DMS153 treated with DMSO at 0.1 percent for 48 hours (cell line): ENCODE data around the gene MYL2.

Source experiments
- DNase-seq: peaks from one replicate; lab custom pipeline; 2025; ENCODE audit not compliant: unreplicated experiment; lab: John Stamatoyannopoulos, UW

The MYL2 gene

GRCh38 chr12:110930348-110931314 lies 10.3 kb upstream of the MYL2 start:
- DNase-seq: no peak

DNA sequence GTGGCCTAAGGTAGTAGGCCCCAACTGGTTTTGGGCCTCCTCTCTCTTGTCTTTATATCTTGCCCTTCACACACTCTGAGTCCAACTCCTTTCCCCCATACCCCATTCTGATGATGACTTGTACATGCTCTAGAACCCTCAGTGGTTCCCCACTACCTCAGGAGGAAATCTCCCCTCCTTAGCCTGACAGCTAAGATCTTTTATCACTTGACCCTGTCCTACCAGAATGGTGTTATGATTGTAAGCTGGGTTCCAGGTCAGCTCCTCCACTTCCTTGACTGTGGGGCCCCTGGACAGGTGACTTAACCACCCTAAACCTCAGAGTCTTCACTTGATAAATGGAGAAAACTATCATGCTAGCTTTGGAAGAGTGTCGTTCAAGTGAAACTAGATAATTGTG lies 9.4 kb upstream of the MYL2 start:
- no peak for DNase-seq

GRCh38 chr12:110928700-110929099 lies 8.3 kb upstream of the MYL2 start:
- DNase-seq: no peak

DNA sequence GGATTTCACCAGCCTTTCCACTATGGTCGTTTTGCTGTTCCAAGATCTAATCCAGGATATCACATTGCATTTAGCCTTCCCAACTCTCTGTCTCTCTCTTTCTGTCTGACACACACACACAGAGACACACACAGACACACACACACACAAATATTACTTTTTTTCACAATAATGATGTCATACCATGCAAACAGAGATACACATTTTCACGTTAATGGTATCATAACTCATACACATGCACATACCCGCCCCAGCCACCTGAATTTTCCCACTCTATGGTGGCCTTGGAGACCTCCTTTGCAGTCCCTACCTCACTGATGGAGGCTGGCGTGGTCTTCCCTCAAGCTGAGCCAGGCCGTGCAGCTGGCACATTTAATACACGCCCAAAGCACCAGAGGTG lies 7.2 kb upstream of the MYL2 start:
- no peak for DNase-seq

DNA sequence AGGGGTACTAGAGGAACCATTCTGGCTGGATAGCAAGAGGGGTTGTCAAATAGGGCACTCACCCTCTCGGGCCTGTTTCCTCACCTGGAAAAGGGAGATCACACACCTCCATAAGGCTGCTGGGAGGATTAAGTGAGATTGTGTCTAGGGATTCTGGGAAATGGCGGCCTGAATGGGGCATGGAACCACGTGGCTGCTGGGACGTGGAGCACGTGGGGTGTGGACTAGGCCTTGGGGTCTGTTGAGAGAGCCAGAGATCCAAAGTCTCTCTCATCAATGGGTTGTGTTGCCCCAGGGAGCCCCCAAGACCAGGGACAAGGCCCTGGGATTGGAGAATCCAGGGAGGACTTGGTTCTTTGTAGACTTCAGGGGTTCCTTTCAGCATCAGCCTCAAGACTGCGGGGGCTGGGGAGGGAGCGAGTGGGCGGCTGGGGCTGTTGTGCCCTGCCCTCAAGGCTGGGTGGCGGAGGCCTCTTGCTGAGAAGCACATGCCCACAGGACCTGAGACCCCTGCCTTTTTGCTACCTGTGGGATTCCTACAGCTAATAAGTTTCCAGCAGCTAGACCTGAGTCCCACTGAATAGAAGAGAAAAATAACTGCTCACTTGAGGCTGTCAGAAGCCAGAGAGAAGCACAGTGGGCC lies 3.4 kb upstream of the MYL2 start:
- no peak for DNase-seq

DNA sequence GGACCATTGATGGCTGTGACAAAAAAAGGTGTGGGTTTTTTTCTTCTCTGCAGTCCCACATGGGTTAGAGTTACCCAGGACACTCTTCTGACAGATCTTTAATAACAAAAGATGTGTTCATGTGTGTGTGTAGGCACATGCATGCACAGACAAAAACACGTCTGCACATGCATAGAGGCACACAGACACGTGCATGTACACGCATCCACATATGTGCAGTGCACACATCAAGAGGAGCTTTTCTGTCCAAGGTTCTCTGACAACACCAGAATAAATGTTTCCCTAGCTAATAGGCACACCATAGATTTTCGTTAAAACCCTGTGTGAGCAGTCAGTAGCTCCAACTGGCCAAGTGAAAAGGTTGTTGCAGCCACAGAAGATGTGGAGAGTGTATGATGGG lies 2.8 kb upstream of the MYL2 start:
- DNase-seq: no peak

GRCh38 chr12:110922652-110923051 lies 2.3 kb upstream of the MYL2 start:
- DNase-seq: no peak

- no peak for DNase-seq
These were observed 883 bp upstream of the MYL2 start for GRCh38 chr12:110921262-110921661.

DNA sequence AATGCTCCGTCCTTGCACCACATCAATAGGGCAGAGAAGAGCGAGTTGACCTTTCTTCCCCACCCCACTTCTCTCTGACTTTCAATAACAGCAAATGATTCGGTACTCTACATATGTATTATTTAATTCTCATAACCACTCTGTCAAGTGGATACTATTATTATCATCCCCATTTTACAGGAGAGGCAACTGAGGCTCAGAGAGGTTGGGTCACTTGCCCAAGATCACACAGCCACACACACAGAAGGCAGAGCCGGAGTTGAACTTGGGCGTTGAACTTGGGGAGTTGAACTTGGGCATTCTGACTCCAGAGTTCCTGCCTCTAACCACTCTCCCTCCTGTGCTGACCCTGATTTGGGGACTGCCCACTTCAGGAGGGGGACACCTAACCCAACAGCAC lies 659 bp downstream of the MYL2 start:
- DNase-seq: no peak

- no peak for DNase-seq
These were observed 2.4 kb downstream of the MYL2 start for GRCh38 chr12:110917961-110918360.

GRCh38 chr12:110917467-110917866 lies 2.9 kb downstream of the MYL2 start:
- DNase-seq: no peak

GRCh38 chr12:110916295-110916875 lies 4.0 kb downstream of the MYL2 start:
- no peak for DNase-seq

DNA sequence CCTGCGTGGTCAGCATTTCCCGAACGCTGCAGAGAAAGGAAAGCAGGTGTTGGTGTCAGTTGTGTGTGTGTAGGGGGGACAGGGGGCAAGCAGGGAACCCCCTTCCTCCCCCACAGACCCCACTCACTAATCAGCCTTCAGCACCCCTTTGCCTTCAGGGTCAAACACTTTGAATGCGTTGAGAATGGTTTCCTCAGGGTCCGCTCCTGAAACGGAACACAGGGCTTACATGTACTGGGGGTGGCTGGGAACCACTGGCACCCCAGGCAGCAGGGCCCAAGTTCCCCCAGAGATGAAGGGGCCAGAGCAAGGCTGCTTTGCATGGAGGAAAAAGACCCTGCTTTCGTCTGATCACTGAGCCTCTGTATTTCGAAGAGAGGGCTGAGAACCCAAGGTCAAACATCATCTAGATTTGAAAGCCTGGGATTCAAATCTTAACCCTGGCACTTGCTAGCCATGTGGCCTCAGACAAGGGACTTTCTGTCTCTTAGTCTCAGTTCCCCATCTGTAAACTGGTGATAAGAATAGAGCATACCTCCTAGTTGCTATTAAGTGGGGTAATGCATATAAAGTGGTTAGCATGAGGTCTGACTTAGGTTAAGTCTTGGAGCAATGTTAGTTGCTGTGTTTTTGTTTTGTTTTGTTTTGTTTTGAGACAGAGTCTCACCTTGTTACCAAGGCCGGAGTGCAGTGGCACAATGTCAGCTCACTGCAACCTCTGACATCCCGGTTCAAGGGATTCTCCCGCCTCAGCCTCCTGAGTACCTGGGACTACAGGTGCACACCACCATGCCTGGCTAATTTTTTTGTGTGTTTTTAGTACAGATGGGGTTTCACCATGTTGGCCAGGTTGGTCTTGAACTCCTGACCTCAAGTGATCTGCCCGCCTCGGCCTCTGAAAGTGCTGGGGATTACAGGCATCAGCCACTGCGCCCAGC lies 7.0 kb downstream of the MYL2 start:
- no peak for DNase-seq

- no peak for DNase-seq
These were observed 8.1 kb downstream of the MYL2 start for GRCh38 chr12:110912263-110912662.

DNA sequence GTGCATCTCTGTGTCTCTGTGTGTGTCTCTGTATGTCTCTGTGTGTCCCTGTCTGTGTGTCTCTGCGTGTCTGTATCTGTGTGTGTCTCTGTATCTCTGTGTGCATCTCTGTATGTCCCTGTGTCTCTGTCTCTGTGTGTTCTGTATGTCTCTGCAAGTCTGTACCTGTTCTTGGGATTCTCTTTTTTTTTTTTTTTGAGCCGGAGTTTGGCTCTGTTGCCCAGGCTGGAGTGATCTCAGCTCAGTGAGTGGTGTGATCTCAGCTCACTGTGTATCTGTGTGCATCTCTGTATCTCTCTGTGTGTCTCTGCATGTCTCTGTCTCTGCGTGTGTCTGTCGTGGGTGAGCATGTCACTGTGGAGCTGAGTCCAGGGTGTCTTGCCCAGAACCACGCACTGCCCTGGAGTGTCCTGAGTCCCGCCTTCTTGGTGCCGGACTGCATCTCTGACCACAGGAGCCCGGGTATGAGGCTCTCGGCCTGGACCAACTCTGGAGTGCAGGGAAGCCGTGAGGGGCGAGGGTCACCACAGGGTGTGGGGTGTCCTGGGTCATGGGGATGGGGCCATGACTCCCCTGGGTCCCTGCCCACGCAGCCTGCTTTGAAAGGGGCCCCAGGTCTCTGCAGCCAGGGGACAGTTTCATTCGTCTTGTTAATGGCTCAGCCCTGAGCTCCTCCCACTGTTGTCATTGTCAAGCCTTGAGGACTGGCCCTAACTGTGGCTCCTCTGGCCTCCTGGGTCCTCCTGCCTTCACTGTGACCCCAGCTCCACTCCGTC lies 11.8 kb downstream of the MYL2 start:
- DNase-seq: no peak

GRCh38 chr12:110907583-110907982 lies 12.8 kb downstream of the MYL2 start:
- DNase-seq: no peak

DNA sequence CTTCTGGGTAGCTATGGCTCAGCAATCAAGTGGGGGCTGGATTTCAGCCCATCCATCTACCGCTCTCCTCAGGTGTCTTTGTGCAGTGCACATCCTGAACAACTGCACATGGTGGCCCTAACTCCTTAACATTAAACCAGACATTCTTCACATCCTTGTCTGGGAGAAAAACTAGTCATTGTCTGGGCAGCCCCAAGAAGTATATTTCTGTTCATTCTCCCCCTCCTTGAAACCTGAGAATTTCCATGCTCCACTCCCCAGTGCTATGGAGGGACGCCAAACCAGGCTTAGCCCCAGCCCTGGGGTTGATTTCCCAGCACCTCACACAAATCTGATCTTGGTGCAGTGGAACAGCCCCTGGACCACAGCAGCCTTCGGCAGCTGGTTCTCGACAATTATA lies 13.4 kb downstream of the MYL2 start:
- DNase-seq: no peak

DNA sequence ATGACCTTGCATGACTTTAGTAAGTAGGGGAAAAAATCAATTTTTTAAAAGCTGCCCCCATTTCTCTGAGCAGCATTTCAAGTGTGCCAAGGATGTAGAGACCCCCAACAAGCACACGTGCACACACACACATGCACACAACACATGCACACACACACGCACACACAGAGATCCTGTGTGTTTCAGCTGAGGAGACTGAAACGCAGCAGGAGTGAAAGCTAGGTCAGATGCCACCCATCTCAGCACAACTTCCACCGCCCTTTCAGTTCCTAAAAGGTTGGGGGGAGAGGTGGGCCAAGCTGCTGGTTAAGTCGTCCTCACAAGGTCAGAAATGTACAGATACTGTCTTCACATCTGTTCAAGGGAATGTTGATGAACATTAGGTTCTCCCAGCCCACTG lies 13.9 kb downstream of the MYL2 start:
- DNase-seq: no peak

DNA sequence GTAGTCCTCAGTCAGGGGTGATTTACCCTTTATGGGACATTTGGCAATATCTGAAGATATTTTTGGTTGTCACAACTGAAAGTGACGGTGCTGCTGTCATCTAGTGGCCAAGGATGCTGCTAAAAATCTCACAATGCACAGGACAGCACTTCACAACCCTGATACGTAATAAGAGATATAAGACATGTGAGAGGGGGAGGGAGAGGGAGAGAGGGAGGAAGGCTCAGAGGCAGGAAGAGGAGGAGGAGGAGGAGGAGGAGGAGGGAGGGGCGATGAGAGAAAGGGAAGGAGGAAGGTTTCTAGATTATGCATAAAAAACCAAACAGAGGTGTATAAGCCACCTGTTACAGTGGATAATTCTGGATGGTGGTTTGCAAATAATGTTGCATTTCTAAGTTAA lies 14.3 kb downstream of the MYL2 start:
- DNase-seq: no peak

- no peak for DNase-seq
These were observed 16.9 kb downstream of the MYL2 start for GRCh38 chr12:110903511-110903910.
